NCI-H345 treated with DMSO at 0.1 percent for 48 hours (cell line): ENCODE results near the gene CYBRD1.
"Not testable (repeated sequence)": the region's sequence is repeated elsewhere in the genome, so short reads cannot be mapped to it uniquely, and the experiment has no call there.

Experiments used
- DNase-seq: peaks from one replicate; lab custom pipeline; 2025; ENCODE audit not compliant: unreplicated experiment; lab: John Stamatoyannopoulos, UW

The CYBRD1 gene

DNA sequence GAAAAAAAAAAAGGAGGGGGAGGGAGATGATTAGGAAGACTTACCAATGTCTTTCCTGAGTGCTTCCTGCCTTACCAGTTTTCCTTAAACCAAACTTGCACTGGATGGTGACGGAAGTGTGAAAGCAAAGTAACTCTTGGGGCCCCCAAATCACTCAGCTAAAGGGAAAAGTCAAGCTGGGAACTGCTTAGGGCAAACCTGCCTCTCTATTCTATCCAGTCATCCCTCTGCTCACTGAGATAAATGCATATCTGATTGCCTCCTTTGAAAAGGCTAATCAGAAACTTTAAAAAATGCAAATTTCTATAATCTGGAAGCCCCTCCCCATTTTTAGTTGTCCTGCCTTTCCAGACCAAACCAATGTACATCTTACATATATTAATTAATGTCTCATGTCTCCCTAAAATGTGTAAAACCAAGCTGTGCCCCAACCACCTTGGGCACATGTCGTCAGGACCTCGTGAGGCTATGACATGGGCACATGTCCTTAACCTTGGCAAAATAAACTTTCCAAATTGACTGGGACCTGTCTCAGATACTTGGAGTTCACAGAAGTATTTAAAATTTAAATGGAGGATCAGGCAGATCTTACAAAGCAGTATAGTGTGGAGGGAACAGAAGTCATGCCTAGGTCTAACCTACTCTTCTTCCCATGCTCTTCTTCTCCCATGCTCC, 7.2 kb upstream of the CYBRD1 start:
- DNase-seq, result no peak

DNA sequence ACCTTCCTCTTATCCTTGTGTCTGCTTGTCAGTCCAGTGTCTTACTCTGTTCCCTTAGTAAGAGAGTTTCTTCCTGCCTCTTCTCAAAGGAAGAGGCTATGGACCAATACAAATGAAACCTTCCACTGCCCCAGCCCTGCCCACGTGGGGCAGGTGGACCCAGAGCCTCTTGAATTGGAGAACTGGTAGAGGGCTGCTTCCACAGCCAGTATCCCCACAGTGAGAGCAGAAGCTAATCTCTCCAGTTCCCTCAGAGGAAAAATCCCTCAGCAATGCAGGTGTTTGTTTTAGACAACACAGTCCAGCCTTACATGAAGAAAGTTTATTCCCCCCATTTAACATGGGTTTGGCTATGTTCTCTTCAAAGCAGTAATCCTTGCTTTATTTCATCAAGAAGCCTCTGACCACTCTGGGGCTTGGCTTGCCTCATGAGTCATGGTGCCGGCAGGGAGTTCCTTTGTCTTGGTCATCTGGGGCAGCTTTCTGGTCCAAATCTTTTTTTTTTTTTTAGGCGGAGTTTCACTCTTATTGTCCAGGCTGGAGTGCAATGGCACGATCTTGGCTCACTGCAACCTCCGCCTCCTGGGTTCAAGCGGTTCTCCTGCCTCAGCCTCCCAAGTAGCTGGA, 6.5 kb upstream of the CYBRD1 start:
- DNase-seq, result no peak

DNA sequence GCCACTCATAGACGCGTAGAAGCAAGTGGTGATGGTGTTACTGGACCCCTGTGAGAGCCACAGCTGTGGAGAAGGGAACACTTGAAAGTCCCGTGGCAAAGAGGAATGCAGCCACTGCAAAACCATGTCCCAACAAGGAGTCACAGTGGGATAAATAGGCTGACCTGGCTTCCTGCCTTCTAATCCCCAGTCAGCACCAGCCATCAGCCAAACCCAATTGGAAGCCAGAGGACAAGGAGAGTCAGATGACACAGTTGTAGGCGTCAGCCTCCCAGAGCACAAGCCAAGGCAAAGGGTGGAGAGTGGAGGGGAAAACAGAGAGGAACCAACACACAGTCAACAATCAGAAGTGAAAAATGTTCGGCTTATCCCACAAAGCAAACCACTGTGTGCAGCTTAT, 5.5 kb upstream of the CYBRD1 start:
- no peak for DNase-seq

DNA sequence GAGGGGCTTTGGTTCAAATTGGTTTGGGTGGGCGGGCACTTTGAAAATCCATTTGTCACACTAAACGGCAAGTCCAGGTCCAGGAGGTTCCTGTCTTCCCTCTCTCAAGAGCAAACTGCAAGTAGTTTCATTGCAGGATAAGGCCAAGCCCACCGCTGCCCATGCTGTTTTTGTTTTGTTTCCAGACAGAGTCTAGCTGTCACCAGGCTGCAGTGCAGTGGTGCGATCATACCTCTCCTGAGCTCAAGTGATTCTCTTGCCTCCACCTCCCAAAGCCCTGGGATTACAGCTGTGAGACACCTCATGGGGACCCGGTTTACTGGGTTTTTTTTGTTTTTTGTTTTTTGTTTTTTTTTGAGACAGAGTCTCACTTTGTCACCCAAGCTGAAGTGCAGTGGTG, 1.8 kb upstream of the CYBRD1 start:
- no peak for DNase-seq

DNA sequence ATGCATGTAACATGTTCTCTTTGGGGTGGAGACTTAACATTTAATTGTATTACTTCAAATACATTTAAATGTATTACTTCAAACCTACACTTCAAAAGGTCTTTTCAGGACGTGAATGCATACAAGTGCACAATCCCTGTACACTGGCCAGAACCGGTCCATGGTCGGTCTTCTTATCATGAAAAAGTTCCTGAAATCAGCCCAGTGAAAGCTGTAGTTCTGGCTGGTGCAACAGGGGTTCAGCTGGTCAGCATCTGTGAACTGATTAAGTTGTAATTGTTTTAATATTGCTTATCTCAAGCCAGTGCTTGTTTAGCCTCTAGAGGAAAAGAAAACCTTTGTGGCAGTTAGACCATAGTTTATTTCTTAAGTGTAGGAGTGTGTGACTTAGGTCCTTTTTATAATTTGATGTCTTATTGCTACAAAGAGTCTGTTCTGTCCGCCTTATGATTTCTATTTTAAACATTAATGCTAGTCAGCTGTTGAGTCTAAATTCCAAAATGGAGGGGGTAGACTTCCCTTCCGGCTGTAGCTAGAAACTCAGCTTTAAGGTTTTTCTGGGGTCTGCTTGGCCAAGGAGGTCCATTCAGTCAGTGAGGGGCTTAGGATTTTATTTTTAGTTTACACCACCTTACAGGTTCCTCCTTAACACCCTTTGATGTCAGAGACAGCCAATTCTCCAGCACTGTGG, 768 bp upstream of the CYBRD1 start:
- DNase-seq, result no peak

DNA sequence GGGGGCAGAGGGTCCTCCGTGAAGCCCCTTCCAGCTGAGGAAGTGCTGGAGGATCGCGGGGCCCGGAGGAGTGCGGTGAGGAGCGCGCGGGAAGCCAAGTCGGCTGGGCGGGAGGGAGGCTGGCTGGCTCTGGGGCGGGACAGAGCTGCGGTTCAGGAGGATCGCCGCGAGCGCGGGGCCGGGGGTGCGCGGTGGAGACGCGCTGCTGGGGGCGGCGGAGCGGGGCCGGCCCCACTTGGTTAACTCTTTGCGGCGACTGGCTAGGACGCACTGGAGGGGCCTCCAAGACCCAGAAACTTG, 464 bp downstream of the CYBRD1 start:
- no peak for DNase-seq

DNA sequence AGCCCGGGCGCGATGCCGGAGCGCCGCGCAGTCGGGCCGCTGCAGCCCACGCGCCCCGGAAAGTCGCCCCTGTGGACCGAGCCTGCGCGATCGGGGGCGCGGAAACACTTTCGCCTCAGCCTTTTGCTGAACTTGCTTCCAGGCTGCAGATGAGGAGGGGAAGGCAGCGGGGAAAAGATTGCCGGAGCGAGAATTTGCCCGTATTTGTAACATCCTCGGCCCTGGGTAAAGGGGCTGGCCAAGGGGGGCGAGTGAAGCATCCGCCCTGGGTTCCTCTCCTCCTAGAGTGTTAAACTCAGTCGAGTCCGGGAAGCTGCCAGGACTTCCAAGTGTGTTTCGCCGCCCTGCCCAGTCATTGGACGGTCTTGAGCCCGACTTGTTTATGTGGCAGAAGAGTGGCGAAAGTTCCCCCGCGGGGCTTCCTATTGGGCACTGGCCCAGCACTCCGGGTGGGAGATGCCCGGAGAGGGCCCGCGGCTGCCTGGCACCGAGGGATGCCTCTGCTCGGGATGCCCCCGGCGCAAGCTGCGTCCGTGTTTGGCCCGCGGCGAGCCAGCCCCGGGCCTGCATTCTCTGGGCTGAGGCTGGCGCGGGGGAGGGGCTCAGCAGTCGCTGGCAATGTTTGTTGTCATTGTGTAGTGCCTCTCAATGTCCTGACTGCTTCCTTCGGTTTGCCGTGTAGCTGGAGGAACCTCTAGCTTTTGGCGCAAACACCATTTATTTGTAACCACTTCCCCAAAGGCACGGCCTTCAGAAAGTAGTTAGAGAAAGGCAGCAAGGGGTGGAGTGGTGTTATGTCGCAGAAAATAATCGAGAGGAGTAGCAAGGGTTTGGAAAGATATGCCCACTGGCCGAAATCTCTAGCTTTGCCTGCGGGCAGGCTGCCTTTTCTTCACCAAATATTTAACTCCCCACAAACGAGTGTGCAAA, 1.1 kb downstream of the CYBRD1 start:
- DNase-seq, result no peak

DNA sequence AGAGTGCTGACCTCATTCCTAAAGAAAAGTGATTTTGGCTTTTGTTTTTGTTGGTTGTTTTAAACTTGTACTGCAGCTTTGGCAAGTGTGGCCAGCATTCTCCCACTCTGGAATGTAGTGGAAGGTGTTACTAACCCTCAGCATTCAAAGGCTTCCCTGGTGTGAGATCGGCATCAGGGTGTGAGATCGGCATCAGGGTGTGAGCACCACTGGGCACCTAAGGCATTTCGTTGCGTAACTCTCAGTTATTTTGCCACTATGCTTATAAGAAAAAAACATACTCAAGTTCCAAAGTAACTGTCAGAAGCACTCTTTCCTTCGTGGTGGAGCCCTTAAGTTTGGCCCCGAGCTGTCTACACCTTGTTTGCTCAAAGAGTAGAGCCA, 1.7 kb downstream of the CYBRD1 start:
- no peak for DNase-seq

DNA sequence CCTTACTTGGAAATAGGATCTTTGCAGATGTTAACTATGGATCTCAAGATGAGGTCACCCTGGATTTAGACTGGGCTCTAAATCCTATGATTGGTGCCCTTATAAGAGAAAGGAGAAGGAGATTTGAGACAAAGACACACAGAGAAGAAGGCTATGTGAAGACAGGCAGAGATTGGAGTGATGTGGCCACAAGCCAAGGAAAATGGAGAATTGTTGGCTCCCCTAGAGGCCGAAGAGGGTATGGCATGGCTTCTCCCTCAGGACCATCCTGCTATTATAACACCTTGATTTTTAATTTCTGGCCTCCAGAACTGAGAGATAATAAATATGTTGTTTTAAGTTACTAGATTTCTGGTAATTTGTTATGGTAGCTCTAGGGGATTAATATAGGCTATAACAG, 7.6 kb downstream of the CYBRD1 start:
- DNase-seq, result no peak

DNA sequence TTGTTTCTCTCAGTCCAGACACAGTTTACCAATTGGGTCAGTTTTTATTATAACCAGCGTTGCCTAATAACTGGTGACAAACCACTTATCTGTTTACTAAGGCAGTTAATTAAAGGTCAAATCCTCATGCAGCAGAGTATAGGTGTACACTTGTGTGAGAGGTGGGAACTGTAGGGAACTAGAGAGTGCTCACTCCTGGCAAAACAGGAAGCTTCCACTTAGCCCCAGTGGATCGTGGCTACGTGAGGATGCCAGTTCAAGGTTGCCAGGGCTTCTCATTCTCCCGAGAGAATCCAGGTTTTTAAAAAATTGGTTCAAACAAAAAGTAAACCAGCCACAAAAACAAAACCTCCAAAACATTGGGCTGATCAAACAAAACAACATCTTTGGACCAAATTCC, 8.1 kb downstream of the CYBRD1 start:
- DNase-seq, result no peak

DNA sequence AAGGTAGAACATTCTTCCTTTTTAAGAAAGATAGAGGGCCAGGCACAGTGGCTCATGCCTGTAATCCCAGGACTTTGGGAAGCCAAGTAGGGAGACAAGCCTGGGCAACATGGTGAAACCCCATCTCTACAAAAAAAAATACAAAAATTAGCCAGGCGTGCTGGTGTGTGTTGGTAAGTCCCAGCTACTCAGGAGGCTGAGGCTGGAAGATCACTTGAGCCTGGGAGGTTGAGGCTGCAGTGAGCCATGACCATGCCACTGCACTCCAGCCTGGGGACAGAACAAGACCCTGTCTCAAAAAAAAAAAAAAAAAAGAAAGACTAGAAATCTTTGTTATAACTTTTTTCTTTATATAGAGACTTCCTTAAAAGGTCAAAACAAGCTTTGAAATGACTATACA, 8.6 kb downstream of the CYBRD1 start:
- not testable (repeated sequence) for DNase-seq

DNA sequence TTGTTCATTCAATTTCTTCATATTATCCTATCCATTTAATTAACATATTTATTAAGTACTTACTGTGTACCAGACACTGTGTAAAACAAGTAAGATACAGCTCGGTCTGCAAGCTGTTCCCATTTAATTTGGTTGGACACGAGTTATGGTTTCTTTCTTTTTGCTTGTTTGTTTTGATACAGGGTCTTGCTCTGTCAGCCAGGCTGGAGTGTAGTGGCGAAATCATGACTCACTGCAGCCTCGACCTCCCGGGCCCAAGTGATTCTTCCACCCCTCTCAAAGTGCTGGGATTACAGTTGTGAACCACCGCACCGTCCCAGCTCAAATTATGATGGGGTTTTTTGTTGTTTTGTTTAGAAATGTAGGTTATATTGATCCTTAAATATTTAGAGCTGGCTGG, 9.0 kb downstream of the CYBRD1 start:
- no peak for DNase-seq

DNA sequence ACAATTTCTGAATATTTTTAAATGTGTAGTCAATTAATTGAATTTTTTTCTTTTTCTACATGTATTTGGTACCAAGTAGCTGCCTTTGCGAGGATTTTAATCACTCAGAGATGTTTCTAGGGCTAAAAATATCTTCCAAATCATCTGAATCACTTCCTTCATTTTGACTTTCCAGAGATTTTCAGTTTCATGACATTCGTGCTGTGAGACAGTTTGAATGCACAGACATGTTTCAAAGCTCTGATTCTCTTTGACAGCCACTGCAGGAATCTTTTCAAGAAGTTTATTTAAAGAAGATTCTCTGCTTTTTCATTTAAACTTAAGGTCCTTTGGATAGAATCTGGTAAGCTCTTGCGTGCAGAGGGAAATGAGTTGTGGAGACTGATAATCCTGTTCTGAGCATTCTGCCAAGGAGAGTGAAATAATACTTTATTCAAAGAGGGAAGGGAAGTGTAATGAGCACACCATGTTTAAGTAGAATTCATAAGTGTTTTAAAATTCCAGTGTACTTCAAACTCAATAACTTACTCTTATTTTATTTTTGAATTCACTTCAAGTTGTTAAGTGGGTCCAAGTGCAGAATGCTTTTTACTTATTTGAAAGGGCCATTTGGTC, 9.7 kb downstream of the CYBRD1 start:
- DNase-seq, result no peak

DNA sequence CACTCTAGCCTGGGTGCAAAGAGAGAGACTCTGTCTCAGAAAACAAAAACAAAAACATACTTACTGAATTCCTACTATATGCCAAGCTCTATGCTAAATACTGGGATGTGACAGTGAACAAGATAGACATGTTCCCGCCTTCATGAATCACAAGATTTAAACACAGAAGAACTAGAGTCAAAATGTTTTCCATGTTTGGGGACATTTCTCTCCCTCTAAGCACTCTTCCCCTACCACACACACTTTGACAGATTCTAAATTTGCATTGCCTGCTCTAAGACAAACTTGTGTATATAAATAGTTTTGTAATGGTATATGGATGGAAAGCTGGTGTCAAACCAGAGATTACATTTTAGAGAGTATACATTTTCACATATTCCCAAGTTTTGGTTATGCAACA, 11.1 kb downstream of the CYBRD1 start:
- DNase-seq, result no peak

DNA sequence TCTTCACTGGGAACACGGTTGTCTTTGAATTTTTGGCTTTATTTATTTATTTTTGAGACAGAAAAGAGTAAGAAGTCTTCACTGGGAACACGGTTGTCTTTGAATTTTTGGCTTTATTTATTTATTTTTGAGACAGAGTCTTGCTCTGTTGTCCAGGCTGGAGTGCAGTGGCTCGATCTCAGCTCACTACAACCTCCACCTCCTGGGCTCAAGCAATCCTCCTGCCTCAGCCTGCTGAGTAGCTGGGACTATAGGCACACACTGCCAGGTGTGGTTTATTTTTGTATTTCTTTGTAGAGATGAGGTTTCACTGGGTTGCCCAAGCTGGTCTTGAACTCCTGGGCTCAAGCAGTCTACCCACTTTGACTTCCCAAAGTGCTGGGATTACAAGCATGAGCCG, 13.3 kb downstream of the CYBRD1 start:
- not testable (repeated sequence) for DNase-seq

DNA sequence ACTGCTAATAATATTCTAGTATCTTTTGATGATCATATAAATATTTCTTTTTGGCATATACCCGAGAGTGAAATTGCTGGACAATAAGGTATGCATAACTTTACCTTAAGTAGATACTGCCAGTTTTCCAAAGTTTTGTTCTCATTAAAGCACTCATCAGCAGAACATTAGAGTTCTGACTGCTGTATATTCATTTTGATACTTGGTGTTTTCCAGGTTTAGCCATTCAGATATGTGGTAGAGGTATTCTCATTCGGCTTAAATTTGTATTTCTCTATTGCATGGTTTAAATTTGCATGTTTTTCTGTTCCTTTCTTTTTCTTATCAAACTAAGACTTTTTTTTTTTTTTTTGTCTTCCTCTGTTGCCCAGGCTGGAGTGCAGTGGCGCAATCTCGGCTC, 18.2 kb downstream of the CYBRD1 start:
- DNase-seq, result no peak

DNA sequence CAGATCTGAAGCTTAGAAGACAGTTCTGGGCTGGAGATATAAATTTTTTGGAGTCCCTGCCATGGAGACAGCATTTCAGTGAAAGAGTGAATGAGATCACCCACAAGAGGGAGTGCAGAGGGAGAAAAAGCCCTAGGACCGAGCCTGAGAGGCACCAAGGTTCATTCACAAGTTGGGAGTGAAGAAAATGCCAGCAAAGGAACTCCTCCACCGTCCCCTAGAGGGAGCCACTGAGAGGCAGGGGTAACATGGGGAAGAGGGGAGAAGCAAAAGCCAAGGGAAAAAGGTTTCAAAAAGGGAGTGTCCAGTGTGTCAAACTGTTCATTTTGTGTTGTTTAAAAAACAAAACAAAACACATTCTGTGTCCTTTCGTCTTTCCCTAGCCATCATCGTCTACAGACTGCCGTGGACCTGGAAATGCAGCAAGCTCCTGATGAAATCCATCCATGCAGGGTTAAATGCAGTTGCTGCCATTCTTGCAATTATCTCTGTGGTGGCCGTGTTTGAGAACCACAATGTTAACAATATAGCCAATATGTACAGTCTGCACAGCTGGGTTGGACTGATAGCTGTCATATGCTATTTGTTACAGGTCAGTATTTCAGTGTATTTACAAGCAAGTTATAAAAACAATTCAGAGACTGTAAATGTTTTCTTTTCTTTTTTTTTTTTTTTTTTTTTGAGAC, 19.1 kb downstream of the CYBRD1 start:
- DNase-seq, result no peak

DNA sequence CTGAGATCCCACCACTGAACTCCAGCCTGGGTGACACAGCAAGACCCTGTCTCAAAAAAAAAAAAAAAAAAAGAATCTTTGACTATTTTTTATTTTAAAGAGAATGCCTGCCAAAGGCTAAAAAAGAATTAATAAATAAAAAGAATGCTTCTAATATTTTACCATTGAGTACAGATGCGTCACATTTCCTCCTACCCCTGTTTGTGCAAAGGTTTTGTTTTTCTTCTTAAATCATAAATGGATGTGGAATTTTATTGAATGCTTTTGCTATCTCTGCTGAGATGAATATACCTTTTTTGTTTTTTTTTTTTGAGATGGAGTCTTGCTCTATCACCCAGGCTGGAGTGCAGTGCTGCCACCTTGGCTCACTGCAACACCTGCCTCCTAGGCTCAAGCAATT, 22.8 kb downstream of the CYBRD1 start:
- DNase-seq, result no peak

DNA sequence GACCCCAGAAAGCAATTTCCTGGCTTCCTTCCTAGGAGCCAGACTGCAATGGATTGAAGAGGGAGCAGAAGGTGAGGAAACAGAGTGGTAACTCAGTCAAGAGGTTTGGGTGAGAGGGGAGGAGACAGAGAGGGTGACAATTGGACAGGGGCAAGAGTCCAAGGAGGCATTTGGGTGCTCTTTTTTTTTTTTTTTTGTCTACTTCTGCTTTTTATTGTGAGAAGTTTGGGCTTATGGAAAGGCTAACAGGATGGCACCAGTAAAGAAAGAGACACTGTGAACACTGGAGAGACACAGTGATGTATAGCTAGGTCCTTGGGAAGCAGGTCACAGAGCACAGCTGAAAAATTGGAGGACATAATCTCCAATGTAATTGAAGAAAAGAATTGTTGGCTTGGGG, 25.0 kb downstream of the CYBRD1 start:
- DNase-seq, result no peak

DNA sequence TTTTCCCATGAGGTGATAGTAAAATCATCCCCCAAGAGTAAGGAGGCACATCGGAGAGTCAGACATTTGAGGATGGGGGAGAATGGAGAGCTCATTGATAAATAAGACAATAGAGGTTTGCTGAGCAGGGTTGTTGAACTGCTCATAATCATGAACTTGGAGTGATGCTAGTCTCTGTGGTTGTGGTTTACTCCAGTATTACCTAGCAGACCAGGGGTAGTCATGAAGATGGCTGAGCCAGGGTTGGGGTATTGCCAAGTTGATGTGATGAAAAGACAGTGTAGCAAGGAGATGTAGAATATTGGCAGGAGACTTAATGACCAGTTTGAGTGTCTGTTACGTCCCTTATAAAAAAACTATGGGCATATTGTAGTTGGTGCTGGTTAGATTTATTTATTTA, 25.4 kb downstream of the CYBRD1 start:
- DNase-seq, result no peak

DNA sequence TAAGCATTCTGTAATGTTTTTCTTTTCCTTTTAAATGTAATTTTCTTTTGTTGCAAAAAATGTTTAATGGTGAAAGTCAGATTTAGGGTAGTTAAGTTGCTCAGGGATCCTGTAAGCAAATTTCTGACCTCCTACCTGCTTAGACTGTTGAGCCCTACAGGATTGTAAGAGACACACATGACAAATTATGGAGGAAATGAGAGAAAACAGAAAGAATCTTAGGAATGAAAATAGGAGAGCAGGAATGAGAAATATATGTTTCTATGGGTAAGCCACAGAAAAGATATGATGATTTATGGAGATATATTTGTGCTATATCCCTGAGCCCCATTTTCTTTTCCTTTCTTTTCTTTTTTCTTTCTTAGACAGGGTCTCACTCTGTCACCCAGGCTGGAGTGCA, 28.3 kb downstream of the CYBRD1 start:
- DNase-seq, result no peak
